Right lung (tissue), 5 donors: ENCODE data around the gene UACA. TPM values are rescaled to one million over a fixed set of nuclear protein-coding genes. Genes with fewer than 3 reads are reported as not detected.
"Not testable (repeated sequence)": the region's sequence is repeated elsewhere in the genome, so short reads cannot be mapped to it uniquely, and the experiment has no call there.

Source experiments
- DNase-seq, 2 donors: peaks; one replicate each; pipeline ENCODE4 v3.0.0-alpha.2; 2013
- polyA plus RNA-seq, 5 donors: library from polyadenylated mRNA; unstranded; fragments of 120-200 nt; gene quantifications; one replicate each; pipeline versions ENCODE4 v1.2.1 to v1.2.3, GENCODE V29; 2013; ENCODE audit warnings: inconsistent platforms in 1 of 5, low replicate concordance in 1 of 5; ENCODE audit not compliant: insufficient read length in 5 of 5, insufficient read depth in 1 of 5

UACA gene
- polyA plus RNA-seq, 5 donors: 70.2 to 140 (median 126) TPM

GRCh38 chr15:70627734-70628548 lies 135.4 kb downstream of the UACA start:
- DNase-seq: no peak

GRCh38 chr15:70627322-70627721 lies 136.0 kb downstream of the UACA start:
- DNase-seq: no peak

- no peak for DNase-seq
Measured at GRCh38 chr15:70625438-70625837, 137.9 kb downstream of the UACA start.

DNA sequence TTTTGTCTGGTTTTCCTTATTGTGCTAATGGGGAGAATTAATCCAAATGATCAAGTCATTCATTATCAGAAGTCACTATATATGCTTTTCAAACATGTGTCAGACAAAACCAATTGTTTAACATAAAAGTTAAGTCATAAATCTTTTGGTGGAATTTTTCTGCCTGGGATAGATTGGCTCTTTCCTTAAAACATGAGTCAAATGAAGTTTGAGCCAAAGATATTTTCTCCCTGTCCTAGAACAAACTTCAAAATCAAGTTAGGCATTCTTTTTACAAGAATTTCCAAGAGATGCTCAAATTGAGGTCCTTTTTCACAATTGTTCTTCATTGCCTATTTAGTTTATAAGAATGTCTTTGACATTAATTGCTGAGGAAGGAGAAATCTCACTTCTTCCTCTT lies 138.3 kb downstream of the UACA start:
- no peak for DNase-seq

- DNase-seq: no peak
Measured at GRCh38 chr15:70618929-70619328, 144.4 kb downstream of the UACA start.

DNA sequence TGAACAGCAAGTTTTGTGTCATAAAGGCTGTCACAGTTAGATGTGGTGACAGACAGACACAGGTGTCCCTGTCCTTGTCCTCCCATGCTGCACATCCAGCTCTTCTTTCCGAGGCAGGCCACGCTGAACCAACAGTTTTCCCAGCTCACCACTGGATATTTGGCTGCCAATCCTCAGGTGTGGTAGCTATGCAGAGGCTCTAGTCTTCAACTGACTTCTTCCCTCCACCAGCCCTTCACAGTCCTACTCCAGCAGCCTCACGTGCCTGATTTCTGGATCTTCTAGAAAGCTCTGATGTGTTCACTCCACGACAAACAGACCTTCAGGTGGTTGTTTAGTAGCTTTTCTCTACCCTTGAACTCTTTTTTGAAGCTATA lies 145.5 kb downstream of the UACA start:
- DNase-seq: no peak

GRCh38 chr15:70617076-70617910 lies 146.1 kb downstream of the UACA start:
- no peak for DNase-seq

DNA sequence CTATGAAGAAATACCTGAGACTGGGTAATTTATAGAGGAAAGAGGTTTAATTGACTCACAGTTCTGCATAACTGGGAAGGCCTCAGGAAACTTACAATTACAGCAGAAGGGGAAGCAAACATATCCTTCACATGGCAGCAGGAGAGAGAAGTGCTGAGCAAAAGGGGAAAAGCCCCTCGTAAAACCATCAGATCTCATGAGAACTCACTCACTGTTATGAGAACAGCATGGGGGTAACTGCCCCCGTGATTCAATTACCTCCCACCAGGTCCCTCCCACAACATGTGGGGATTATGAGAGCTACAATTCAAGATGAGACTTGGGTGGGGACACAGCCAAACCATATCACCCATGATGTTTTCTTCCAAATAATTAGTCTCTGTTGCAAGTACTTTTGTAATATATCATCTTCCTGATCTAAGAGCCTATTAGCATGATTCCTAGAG lies 147.0 kb downstream of the UACA start:
- DNase-seq: not testable (repeated sequence)

- no peak for DNase-seq
Measured at GRCh38 chr15:70615435-70616310, 147.7 kb downstream of the UACA start.

GRCh38 chr15:70614221-70614620 lies 149.1 kb downstream of the UACA start:
- no peak for DNase-seq

DNA sequence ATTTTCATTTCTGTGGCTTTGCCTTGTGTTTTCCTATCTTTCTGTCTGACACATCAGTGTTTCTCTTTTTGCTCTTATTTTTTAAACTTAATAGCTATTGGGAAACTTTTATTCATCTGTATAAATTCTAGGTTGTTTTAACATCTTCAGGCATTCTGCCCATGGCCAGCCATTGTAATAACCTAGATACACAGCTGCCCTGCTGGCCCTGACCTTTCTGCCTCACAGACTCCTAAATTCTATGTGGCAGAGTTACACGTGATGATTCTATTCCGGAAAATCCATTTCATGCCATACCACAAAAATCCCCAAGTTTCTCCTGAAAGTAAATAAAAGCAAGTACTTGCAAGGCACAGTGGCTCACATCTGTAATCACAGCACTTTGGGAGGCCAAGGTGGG lies 150.1 kb downstream of the UACA start:
- no peak for DNase-seq

DNA sequence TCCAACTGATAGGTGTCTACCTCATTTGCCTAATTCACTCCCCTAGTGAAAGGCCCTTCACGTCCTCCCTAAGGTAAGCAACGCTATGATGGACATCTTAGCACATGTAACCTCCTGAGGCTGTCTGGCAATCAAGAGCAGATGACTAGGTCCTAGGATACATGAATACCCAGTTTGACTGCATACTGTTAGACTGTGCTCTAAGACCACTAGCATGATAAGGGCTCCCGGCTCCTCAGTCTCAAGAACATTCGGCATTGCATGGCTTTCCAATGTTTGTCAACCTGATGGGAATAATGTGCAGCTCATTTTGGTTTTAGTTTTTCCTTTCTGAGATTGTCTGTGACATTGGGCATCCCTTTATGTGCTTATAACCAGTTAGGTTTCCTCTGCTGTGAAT lies 152.1 kb downstream of the UACA start:
- DNase-seq: no peak

DNA sequence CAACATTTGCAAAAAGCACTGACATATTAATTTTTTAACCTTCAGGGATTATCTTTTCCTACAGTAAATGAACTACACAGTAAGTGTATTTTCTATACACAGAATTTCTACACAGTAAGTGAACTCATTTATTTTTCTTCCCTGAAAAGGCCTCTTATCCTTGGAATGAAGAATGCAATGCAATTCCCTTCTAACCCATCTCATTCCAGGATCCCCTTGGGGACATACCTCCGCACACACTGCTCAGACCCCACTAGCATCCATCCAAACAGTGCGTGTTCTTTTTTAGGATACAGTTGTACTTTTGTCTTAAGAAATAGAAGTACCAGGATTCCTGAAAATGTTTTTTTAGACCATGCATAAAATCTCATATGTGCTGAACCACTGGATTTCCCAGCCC lies 152.8 kb downstream of the UACA start:
- DNase-seq: no peak

- no peak for DNase-seq
Measured at GRCh38 chr15:70609889-70610288, 153.5 kb downstream of the UACA start.

DNA sequence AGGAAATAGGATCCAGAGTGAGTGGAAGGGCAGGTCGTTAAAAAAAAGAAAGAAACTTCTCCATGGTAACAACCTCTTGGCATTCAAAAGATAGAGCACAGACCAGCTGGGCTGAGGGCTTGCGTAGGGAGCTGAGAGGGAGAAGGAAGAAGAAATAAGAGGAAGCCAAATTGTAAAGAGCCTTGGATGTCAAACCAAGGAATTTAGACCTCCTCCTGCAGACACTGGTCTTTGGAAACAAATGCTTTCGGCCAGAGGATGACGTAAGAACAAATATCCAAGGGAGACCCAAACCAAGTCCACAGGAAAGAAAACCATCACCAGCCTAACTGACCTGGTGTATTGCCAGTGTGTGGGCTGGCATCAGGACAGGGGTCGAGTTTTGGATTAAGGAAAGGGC lies 155.2 kb downstream of the UACA start:
- DNase-seq: peak; percentile 60 to 72

DNA sequence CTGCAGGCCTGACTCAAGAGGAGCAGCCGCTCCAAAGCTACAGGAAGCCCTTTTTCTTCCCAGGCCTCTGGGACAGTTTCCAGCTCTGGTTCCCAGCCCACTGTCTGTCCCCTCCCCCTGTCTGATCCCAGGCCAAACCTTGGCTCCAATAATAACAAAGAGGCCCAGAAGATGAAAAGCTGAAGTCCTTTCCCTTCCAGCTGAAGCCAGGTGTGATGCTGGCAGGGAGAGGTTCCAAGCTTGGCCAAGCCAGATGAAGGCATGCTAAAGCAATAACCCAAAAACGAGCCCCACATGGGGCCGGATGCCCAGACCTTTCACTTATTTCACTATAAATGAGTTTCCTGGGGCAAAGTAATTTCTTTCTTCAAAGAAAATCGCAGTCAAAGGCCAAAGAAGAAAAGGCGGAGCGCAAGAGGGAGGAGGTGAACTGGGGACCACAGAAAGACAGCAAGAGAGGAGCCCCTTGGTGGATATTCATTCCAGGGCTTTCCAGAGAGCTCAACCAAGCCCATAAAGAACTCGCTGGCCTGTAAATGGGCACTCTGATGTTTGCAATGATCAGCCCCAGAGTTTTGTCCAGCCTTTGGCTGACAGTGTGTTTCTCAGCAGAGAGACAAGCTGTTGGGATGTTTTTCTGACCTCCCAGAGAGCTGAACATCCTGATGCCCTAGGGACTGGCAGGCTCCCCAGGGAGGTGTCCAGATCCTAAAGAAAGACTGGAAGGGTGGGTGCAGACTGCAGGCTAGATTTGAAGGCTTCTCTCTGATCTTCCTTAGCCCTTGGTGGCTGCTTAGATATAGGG lies 157.6 kb downstream of the UACA start:
- DNase-seq: peak; percentile 92 to 93

GRCh38 chr15:70604666-70605315 lies 158.6 kb downstream of the UACA start:
- peak in 1 of 2 donors; percentile 40 for DNase-seq
